ENCODE measurements around the gene AGAP1.

DNA sequence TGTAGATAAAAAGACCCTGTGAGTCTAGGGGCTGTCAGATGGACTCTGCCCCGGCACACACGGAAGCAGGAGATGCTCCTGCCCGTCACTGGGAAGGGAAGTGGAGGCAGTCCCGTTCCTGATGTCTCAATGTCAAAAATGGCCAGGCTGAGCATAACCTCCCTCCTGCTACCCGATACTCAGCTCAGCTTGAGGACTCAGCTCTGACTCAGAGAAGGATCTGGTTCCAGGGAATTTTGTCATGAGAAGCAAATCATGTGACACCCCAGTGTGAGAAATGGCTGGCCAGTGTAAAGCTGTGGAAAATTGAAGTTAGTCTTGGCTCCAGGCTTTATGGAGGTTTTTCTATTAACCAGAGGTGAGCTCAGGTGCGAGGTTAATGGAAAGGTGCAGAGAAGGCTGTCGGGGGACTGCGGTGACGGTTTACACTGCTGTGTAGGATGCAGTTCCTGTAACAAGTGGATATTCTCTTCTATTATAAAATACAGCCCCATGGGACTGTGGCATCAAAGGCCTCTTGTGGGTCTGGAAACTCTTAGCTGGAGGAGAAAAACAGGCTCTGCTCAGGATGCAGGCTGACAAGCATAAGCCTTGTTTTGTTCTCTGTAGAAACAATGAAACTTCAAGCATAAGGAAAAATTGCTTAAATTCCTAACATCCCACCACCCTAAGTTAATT is 24.7 kb upstream of the AGAP1 start:
- no peak for TF ChIP-seq POLR2A (IDR thresholded peaks at IDR 0.05; ENCODE audit: low read depth, low read length)
- TF ChIP-seq POLR2AphosphoS5 (IDR thresholded peaks at IDR 0.05; ENCODE audit: low read depth, low read length), result no peak
- TF ChIP-seq TAF1 (IDR thresholded peaks at IDR 0.05; ENCODE audit: low read depth, low read length), result no peak
- TF ChIP-seq SPI1 (IDR thresholded peaks at IDR 0.05; ENCODE audit: low read depth, low read length), result no peak
